TTC549 (cell line): ENCODE results near the gene CTIF.

Source experiments
- FAIRE-seq: peaks from 2 replicates; lab custom pipeline; 2012; peaks lifted over from hg19 to GRCh38; lab: Jason Lieb, UNC

Gene CTIF

GRCh38 chr18:48552130-48552529 lies 13.3 kb downstream of the CTIF start:
- no peak for FAIRE-seq

- FAIRE-seq, result no peak
Observed at GRCh38 chr18:48553236-48553635, 14.4 kb downstream of the CTIF start.

- no peak for FAIRE-seq
Observed at GRCh38 chr18:48554610-48555400, 16.0 kb downstream of the CTIF start.

GRCh38 chr18:48555465-48555995 lies 16.7 kb downstream of the CTIF start:
- no peak for FAIRE-seq

- FAIRE-seq, result no peak
Observed at GRCh38 chr18:48557640-48558174, 18.9 kb downstream of the CTIF start.

GRCh38 chr18:48558248-48558647 lies 19.4 kb downstream of the CTIF start:
- no peak for FAIRE-seq

- no peak for FAIRE-seq
Observed at GRCh38 chr18:48560491-48560890, 21.7 kb downstream of the CTIF start.

- no peak for FAIRE-seq
Observed at GRCh38 chr18:48562075-48562474, 23.2 kb downstream of the CTIF start.

GRCh38 chr18:48563027-48563426 lies 24.2 kb downstream of the CTIF start:
- no peak for FAIRE-seq

- FAIRE-seq, result no peak
Observed at GRCh38 chr18:48564139-48564538, 25.3 kb downstream of the CTIF start.

GRCh38 chr18:48565105-48565504 lies 26.3 kb downstream of the CTIF start:
- no peak for FAIRE-seq

- FAIRE-seq, result no peak
Observed at GRCh38 chr18:48566589-48566988, 27.8 kb downstream of the CTIF start.

- no peak for FAIRE-seq
Observed at GRCh38 chr18:48567388-48567787, 28.6 kb downstream of the CTIF start.

- FAIRE-seq, result no peak
Observed at GRCh38 chr18:48569139-48569914, 30.5 kb downstream of the CTIF start.

GRCh38 chr18:48569915-48570264 lies 31.1 kb downstream of the CTIF start:
- FAIRE-seq, result no peak

- no peak for FAIRE-seq
Observed at GRCh38 chr18:48570313-48570712, 31.5 kb downstream of the CTIF start.

GRCh38 chr18:48571639-48572384 lies 33.0 kb downstream of the CTIF start:
- FAIRE-seq, result no peak

GRCh38 chr18:48572402-48573126 lies 33.7 kb downstream of the CTIF start:
- no peak for FAIRE-seq

- no peak for FAIRE-seq
Observed at GRCh38 chr18:48573632-48574283, 34.9 kb downstream of the CTIF start.

- no peak for FAIRE-seq
Observed at GRCh38 chr18:48574667-48575300, 36.0 kb downstream of the CTIF start.

GRCh38 chr18:48575301-48575657 lies 36.4 kb downstream of the CTIF start:
- FAIRE-seq, result no peak
